Measurements from ENCODE around the gene RUNX1.

GRCh38 chr21:35036465-35037383, 12.4 kb downstream of the RUNX1 start:
- no peak for TF ChIP-seq CTCF (IDR thresholded peaks at IDR 0.05)
- no peak for TF ChIP-seq POLR2A (IDR thresholded peaks at IDR 0.05)
